Gastroesophageal sphincter (tissue), 3 donors: ENCODE data around the gene DMRT1.

Experiments
- CTCF ChIP-seq, 4 experiments: fragments of 200-600 bp in 2 of 4; fragments of 450-650 bp in 2 of 4; sonication (generic) in 1 of 4; IDR thresholded peaks; one replicate each; pipeline ENCODE4 v1.5.1; 2017 to 2019; ENCODE audit warnings: antibody characterized with exemption in 4 of 4, mild to moderate bottlenecking in 2 of 4, moderate library complexity in 2 of 4
- EP300 ChIP-seq: sonication (generic); formaldehyde crosslinking; IDR thresholded peaks from one replicate; pipeline ENCODE4 v1.6.1; 2017; ENCODE audit warnings: antibody characterized with exemption, mild to moderate bottlenecking

- no peak for TF ChIP-seq CTCF (IDR thresholded peaks at IDR 0.05)
- no peak for TF ChIP-seq EP300
These were observed 41.5 kb downstream of the DMRT1 start for GRCh38 chr9:883011-883410.
